Measurements from ENCODE around the gene PTPRF. TPM values are rescaled to one million over a fixed set of nuclear protein-coding genes. Genes with fewer than 3 reads are reported as not detected.

Gene PTPRF
- polyA plus RNA-seq, 3 donors, result not detected

DNA sequence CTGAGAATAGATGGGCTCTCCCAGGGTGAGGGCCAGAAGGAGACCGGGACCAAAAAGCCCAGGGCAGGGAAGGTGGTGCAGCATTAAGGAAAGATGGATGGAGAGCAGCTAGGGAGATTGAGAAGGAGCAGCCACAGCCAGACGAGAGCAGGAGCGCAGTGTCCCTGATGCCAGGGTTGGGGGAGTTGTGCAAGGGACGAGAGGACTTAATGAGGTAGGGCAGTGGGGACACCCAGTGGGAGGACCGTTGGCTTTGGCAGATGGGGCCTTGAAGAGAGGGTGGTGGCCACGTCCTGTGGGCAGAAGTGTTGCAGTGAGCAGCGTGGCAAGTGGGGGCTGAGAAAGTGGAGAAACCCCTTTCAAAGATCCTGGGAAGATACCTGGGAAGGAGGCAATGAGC is 81.3 kb downstream of the PTPRF start:
- WGBS (ENCODE audit: insufficient coverage), result 73% methylated on average over 7 of the region's 7 CpGs
- peaks cover 0 to 1% (median 0%) of the 10 kb centered on the region in 7 donors for H3K9me3 Mint-ChIP-seq
- no peaks in the 10 kb centered on the region for H3K4me1 Mint-ChIP-seq
- peak overlapping the region in 1 of 7 donors; percentile 38 for H3K27ac Mint-ChIP-seq
- H4K20me1 ChIP-seq (ENCODE audit: insufficient read depth, low read length), result no peaks in the 10 kb centered on the region
- H3K27ac ChIP-seq (ENCODE audit: low read depth in 1 of 2, low read length in 2 of 2), result no peak overlapping the region
- intact Hi-C loops (cut with micrococcal nuclease), result no loop called here
- no peak overlapping the region for H3K4me3 Mint-ChIP-seq
- no peak for DNase-seq
- H3K4me3 ChIP-seq (replicated peaks in 1 of 3; ENCODE audit: low read depth in 2 of 3, low read length in 3 of 3), result no peak overlapping the region
- no peaks in the 10 kb centered on the region for H3K4me1 ChIP-seq (ENCODE audit: control insufficient read depth in 1 of 2, insufficient read depth in 2 of 2, low read length in 2 of 2)
- no peak overlapping the region for H3K4me2 ChIP-seq (replicated peaks; ENCODE audit: extremely low read depth, low read length, poor library complexity, severe bottlenecking)
- no peaks in the 10 kb centered on the region for H3K27me3 ChIP-seq (ENCODE audit: control insufficient read depth in 2 of 2, insufficient read depth in 2 of 2, low read length in 2 of 2)
- H3K9ac ChIP-seq (ENCODE audit: insufficient read depth, low read length, poor library complexity, severe bottlenecking), result no peak overlapping the region
- no peaks in the 10 kb centered on the region for H3K36me3 ChIP-seq (replicated peaks in 1 of 2; ENCODE audit: control insufficient read depth in 1 of 2, insufficient read depth in 2 of 2, low read length in 2 of 2)
- TF ChIP-seq, protein P1, sequence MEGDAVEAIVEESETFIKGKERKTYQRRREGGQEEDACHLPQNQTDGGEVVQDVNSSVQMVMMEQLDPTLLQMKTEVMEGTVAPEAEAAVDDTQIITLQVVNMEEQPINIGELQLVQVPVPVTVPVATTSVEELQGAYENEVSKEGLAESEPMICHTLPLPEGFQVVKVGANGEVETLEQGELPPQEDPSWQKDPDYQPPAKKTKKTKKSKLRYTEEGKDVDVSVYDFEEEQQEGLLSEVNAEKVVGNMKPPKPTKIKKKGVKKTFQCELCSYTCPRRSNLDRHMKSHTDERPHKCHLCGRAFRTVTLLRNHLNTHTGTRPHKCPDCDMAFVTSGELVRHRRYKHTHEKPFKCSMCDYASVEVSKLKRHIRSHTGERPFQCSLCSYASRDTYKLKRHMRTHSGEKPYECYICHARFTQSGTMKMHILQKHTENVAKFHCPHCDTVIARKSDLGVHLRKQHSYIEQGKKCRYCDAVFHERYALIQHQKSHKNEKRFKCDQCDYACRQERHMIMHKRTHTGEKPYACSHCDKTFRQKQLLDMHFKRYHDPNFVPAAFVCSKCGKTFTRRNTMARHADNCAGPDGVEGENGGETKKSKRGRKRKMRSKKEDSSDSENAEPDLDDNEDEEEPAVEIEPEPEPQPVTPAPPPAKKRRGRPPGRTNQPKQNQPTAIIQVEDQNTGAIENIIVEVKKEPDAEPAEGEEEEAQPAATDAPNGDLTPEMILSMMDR (IDR thresholded peaks at IDR 0.05), result no peak
- H3K36me3 Mint-ChIP-seq, result no peaks in the 10 kb centered on the region
- no peak overlapping the region for H2AFZ ChIP-seq (ENCODE audit: insufficient read depth, low read depth, low read length, poor library complexity, severe bottlenecking)
- peaks cover 0 to 6% (median 5%) of the 10 kb centered on the region in 3 donors for H3K27me3 Mint-ChIP-seq (ENCODE audit: low read depth in 3 of 3)
- H3K79me2 ChIP-seq (ENCODE audit: insufficient read depth, low read length), result no peaks in the 10 kb centered on the region
- H3K9me3 ChIP-seq (replicated peaks in 1 of 2; ENCODE audit: control insufficient read depth in 1 of 2, insufficient read depth in 1 of 2, low read length in 2 of 2), result no peaks in the 10 kb centered on the region

DNA sequence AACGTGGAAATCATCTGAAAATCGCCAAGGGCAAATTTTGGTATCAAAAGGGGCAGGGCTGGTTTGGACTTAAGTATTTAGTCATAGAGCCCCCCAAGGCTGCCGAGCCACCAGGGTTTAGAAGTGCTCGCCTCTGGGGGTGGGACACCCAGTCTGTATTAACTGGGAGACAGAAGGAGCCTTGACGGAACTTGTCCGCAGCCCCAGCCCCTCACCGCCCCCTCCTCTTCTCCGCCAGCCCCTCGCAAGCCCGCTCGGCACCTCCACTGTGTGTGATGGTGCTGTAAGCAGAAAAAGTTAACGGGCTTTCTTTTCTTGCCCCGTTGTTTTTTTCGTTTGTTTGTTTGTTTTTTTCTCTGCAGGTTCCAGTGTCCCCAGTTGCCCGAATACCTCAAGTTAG is 81.7 kb downstream of the PTPRF start:
- no peak for DNase-seq
- no peaks in the 10 kb centered on the region for H3K36me3 ChIP-seq (replicated peaks in 1 of 2; ENCODE audit: control insufficient read depth in 1 of 2, insufficient read depth in 2 of 2, low read length in 2 of 2)
- no peak overlapping the region for H3K27ac ChIP-seq (ENCODE audit: low read depth in 1 of 2, low read length in 2 of 2)
- WGBS (ENCODE audit: insufficient coverage), result 95% methylated on average over 4 of the region's 15 CpGs
- H3K4me1 Mint-ChIP-seq, result no peaks in the 10 kb centered on the region
- H3K27ac Mint-ChIP-seq, result peak overlapping the region in 1 of 7 donors; percentile 14
- H3K27me3 ChIP-seq (ENCODE audit: control insufficient read depth in 2 of 2, insufficient read depth in 2 of 2, low read length in 2 of 2), result no peaks in the 10 kb centered on the region
- H3K4me2 ChIP-seq (replicated peaks; ENCODE audit: extremely low read depth, low read length, poor library complexity, severe bottlenecking), result no peak overlapping the region
- no peaks in the 10 kb centered on the region for H3K4me1 ChIP-seq (ENCODE audit: control insufficient read depth in 1 of 2, insufficient read depth in 2 of 2, low read length in 2 of 2)
- intact Hi-C loops (cut with micrococcal nuclease), result no loop called here
- H3K9me3 Mint-ChIP-seq, result peaks cover 0 to 1% (median 0%) of the 10 kb centered on the region in 7 donors
- H3K27me3 Mint-ChIP-seq (ENCODE audit: low read depth in 3 of 3), result peaks cover 0 to 6% (median 5%) of the 10 kb centered on the region in 3 donors
- H4K20me1 ChIP-seq (ENCODE audit: insufficient read depth, low read length), result no peaks in the 10 kb centered on the region
- H3K4me3 Mint-ChIP-seq, result no peak overlapping the region
- TF ChIP-seq, protein P1 (IDR thresholded peaks at IDR 0.05), result no peak
- H3K79me2 ChIP-seq (ENCODE audit: insufficient read depth, low read length), result no peaks in the 10 kb centered on the region
- no peaks in the 10 kb centered on the region for H3K9me3 ChIP-seq (replicated peaks in 1 of 2; ENCODE audit: control insufficient read depth in 1 of 2, insufficient read depth in 1 of 2, low read length in 2 of 2)
- H3K4me3 ChIP-seq (replicated peaks in 1 of 3; ENCODE audit: low read depth in 2 of 3, low read length in 3 of 3), result no peak overlapping the region
- no peak overlapping the region for H3K9ac ChIP-seq (ENCODE audit: insufficient read depth, low read length, poor library complexity, severe bottlenecking)
- H2AFZ ChIP-seq (ENCODE audit: insufficient read depth, low read depth, low read length, poor library complexity, severe bottlenecking), result no peak overlapping the region
- H3K36me3 Mint-ChIP-seq, result no peaks in the 10 kb centered on the region
